OCI-LY7 (cell line): ENCODE measurements around the gene GALNTL6. TPM values are rescaled to one million over a fixed set of nuclear protein-coding genes. Genes with fewer than 3 reads are reported as not detected.

Source experiments
- BruUV-seq: library from RNA; stranded (reverse); fragments of 400-500 nt; replicated peaks from 2 replicates; lab custom pipeline; 2021; lab: Mats Ljungman, UMichigan
- CTCF ChIA-PET: fragments of 300-600 bp; sonication (Branson Sonifier 250); formaldehyde crosslinking; loops from one replicate; lab custom pipeline; 2022; ENCODE audit warnings: antibody characterized with exemption; ENCODE audit not compliant: unreplicated experiment; lab: Charles Lee
- POLR2A ChIA-PET: fragments of 300-600 bp; sonication (Branson Sonifier 250); formaldehyde crosslinking; loops from one replicate; lab custom pipeline; 2022; ENCODE audit warnings: antibody characterized with exemption; lab: Charles Lee
- DNase-seq: peaks from one replicate; pipeline ENCODE4 v3.0.0-alpha.2; 2015; ENCODE audit warnings: low spot score
- H2AFZ ChIP-seq: fragments of 200-600 bp; sonication (generic), shearing (Covaris generic); 2 replicates; pipeline ENCODE4 v1.6.1; 2014; ENCODE audit warnings: mild to moderate bottlenecking, antibody characterized with exemption, low read length, moderate library complexity
- H3K27ac ChIP-seq: fragments of 200-600 bp; sonication (generic); 2 replicates; pipeline ENCODE4 v1.5.1; 2014; ENCODE audit warnings: mixed run types, low read depth, mild to moderate bottlenecking, moderate library complexity, low read length, inconsistent platforms; ENCODE audit not compliant: poor library complexity, severe bottlenecking
- H3K36me3 ChIP-seq: fragments of 200-600 bp; sonication (generic); 2 replicates; pipeline ENCODE4 v1.6.1; 2014; ENCODE audit warnings: mild to moderate bottlenecking, antibody characterized with exemption, low read length, moderate library complexity, mixed read lengths; ENCODE audit not compliant: insufficient read depth
- H3K4me1 ChIP-seq: fragments of 200-600 bp; sonication (generic); 2 replicates; pipeline ENCODE4 v1.5.1; 2014; ENCODE audit warnings: mild to moderate bottlenecking, low read length; ENCODE audit not compliant: insufficient read depth, poor library complexity, severe bottlenecking
- H3K4me2 ChIP-seq: fragments of 200-600 bp; sonication (generic); 2 replicates; pipeline ENCODE4 v1.6.1; 2014; ENCODE audit warnings: mild to moderate bottlenecking, low read length
- H3K4me3 ChIP-seq: fragments of 200-600 bp; sonication (generic); 2 replicates; pipeline ENCODE4 v1.5.1; 2014; ENCODE audit warnings: mild to moderate bottlenecking, low read depth, low read length; ENCODE audit not compliant: poor library complexity, severe bottlenecking
- H3K79me2 ChIP-seq: fragments of 200-600 bp; sonication (generic); 2 replicates; pipeline ENCODE4 v1.6.1; 2016; ENCODE audit warnings: low read depth, mild to moderate bottlenecking, low read length, moderate library complexity, mixed read lengths; ENCODE audit not compliant: insufficient read depth
- H3K9me2 ChIP-seq: fragments of 200-600 bp; sonication (generic); 2 replicates; pipeline ENCODE4 v1.6.1; 2016; ENCODE audit warnings: mild to moderate bottlenecking, low read length, mixed read lengths; ENCODE audit not compliant: insufficient read depth
- H3K9me3 ChIP-seq: fragments of 200-600 bp; sonication (generic); 2 replicates; pipeline ENCODE4 v1.6.1; 2014; ENCODE audit warnings: mild to moderate bottlenecking, mixed run types, low read length, mixed read lengths
- H4K20me1 ChIP-seq: fragments of 200-600 bp; sonication (generic); 2 replicates; pipeline ENCODE4 v1.6.1; 2014; ENCODE audit warnings: mild to moderate bottlenecking, antibody characterized with exemption, low read length, moderate library complexity, mixed read lengths; ENCODE audit not compliant: insufficient read depth
- CTCF ChIP-seq: fragments of 200-600 bp; sonication (generic); conservative IDR thresholded peaks from 2 replicates; pipeline ENCODE4 v1.5.1; 2014; ENCODE audit warnings: mild to moderate bottlenecking, antibody characterized with exemption, low read length, moderate library complexity, mixed read lengths
- EZH2phosphoT487 ChIP-seq: fragments of 200-600 bp; sonication (generic); IDR thresholded peaks from 2 replicates; pipeline ENCODE4 v1.6.1; 2018; ENCODE audit warnings: low read depth, borderline replicate concordance, mild to moderate bottlenecking, mixed run types, antibody characterized with exemption, low read length, moderate library complexity, mixed read lengths
- intact Hi-C: fragments of 100-400 bp; cut with micrococcal nuclease; formaldehyde crosslinking; loops from one replicate; pipeline ENCODE4 v1.10.0; 2022; ENCODE audit not compliant: unreplicated experiment
- total RNA-seq, 2 experiments: library from RNA; depleted of rRNA in 1 of 2; stranded (reverse); fragments of >200 nt in 1 of 2; shearing (Covaris generic) in 1 of 2; gene quantifications; 2 replicates each; pipeline ENCODE4 v1.2.3, GENCODE V29; 2014 to 2022

Gene GALNTL6
- total RNA-seq, 2 experiments from 2014 or later, result not detected

DNA sequence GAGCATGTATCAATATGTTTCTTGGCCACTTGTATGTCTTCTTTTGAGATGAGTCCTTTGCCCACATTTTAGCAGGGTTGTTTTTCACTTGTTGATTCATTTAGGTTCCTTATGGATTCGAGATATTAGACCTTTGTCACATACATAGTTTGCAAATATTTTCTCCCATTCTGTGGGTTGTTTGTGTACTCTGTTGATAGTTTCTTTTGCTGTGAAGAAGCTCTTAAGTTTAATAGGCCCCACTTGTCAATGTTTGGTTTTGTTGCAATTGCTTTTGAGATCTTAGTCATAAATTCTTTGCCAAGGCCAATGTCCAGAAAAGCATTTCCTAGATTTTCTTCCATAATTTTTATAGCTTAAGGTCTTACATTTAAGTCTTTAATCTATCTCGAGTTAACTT is 1074.8 kb downstream of the GALNTL6 start:
- Histone ChIP-seq H3K27ac (no peak overlapping the region), H2AFZ (no peak overlapping the region), H4K20me1 (no peaks in the 10 kb centered on the region), H3K4me2 (no peak overlapping the region), H3K4me3 (no peak overlapping the region), H3K4me1 (no peaks in the 10 kb centered on the region), H3K79me2 (no peaks in the 10 kb centered on the region), H3K9me3 (no peaks in the 10 kb centered on the region), H3K36me3 (no peaks in the 10 kb centered on the region), H3K9me2 (no peaks in the 10 kb centered on the region)
- ChIA-PET CTCF (no interaction called here), POLR2A (no interaction called here)
- DNase-seq, result no peak
- TF ChIP-seq CTCF, result no peak
- no peak for TF ChIP-seq EZH2phosphoT487
- BruUV-seq, result no TSS peak
- intact Hi-C loops, result no loop called here

GRCh38 chr4:172892300-172892699 is 1079.1 kb downstream of the GALNTL6 start:
- no peak overlapping the region for H3K4me2 ChIP-seq
- H3K9me3 ChIP-seq, result no peaks in the 10 kb centered on the region
- H3K36me3 ChIP-seq, result no peaks in the 10 kb centered on the region
- no peak overlapping the region for H3K4me3 ChIP-seq
- H3K27ac ChIP-seq, result no peak overlapping the region
- ChIA-PET CTCF (no interaction called here), POLR2A (interaction anchor here (0.8 to 1.3 kb wide), 3 partner anchors 8 to 16 kb away, joined by 3 read pairs; no protein-coding TSS in a partner anchor)
- no TSS peak for BruUV-seq
- no peaks in the 10 kb centered on the region for H3K79me2 ChIP-seq
- H3K9me2 ChIP-seq, result no peaks in the 10 kb centered on the region
- no peak overlapping the region for H2AFZ ChIP-seq
- DNase-seq, result peak; percentile 24
- no peaks in the 10 kb centered on the region for H4K20me1 ChIP-seq
- TF ChIP-seq EZH2phosphoT487 (no peak), CTCF (peak; percentile 85)
- intact Hi-C loops, result no loop called here
- no peaks in the 10 kb centered on the region for H3K4me1 ChIP-seq

DNA sequence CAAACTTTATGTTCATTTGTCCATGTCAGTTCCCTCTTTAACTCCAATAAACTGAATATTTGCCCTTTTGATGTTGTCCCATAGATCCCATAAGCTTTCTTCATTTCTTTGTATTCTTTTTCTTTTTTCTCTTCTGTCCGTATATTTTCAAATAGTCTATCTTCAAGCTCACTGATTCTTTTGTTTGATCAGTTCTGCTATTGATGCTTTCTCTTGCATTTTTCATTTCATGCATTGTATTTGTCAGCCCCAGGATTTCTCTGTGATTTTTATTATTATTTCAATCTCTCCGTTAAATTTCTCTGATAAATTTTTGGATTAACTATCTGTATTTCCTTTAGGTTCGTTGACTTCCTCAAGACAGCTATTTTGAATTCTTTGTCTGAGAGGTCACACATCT is 1082.5 kb downstream of the GALNTL6 start:
- Histone ChIP-seq H3K9me2 (0 out of 2 replicates have a peak, but pooled peaks cover 4% of the 10 kb centered on the region), H2AFZ (no peak overlapping the region), H3K9me3 (no peaks in the 10 kb centered on the region), H3K79me2 (no peaks in the 10 kb centered on the region), H3K36me3 (no peaks in the 10 kb centered on the region), H3K4me3 (no peak overlapping the region), H3K4me1 (no peaks in the 10 kb centered on the region), H4K20me1 (no peaks in the 10 kb centered on the region), H3K27ac (no peak overlapping the region), H3K4me2 (no peak overlapping the region)
- ChIA-PET POLR2A (interaction anchor here (0.9 kb wide), 1 partner anchor 19 kb away, joined by 3 read pairs; no protein-coding TSS in a partner anchor), CTCF (no interaction called here)
- TF ChIP-seq EZH2phosphoT487 (no peak), CTCF (no peak)
- intact Hi-C loops, result no loop called here
- no peak for DNase-seq
- no TSS peak for BruUV-seq
